AG10803 (cell line): ENCODE results near the gene ACP4.
A peak's percentile ranks its signal among the peaks of the same experiment; 100 is the strongest.

Experiments used
- DNase-seq: peaks from one replicate; pipeline ENCODE4 v3.0.0; 2010; ENCODE audit warnings: low read depth
- H3K4me3 ChIP-seq: 2 replicates; pipeline ENCODE4 v1.5.1; 2011; ENCODE audit warnings: mild to moderate bottlenecking, low read length, control low read depth
- TF ChIP-seq, protein P1 (sequence below): conservative IDR thresholded peaks from 2 replicates; pipeline ENCODE4 v1.5.1; 2011; ENCODE audit warnings: mild to moderate bottlenecking, low read length, control low read depth, inconsistent platforms

ACP4 gene

DNA sequence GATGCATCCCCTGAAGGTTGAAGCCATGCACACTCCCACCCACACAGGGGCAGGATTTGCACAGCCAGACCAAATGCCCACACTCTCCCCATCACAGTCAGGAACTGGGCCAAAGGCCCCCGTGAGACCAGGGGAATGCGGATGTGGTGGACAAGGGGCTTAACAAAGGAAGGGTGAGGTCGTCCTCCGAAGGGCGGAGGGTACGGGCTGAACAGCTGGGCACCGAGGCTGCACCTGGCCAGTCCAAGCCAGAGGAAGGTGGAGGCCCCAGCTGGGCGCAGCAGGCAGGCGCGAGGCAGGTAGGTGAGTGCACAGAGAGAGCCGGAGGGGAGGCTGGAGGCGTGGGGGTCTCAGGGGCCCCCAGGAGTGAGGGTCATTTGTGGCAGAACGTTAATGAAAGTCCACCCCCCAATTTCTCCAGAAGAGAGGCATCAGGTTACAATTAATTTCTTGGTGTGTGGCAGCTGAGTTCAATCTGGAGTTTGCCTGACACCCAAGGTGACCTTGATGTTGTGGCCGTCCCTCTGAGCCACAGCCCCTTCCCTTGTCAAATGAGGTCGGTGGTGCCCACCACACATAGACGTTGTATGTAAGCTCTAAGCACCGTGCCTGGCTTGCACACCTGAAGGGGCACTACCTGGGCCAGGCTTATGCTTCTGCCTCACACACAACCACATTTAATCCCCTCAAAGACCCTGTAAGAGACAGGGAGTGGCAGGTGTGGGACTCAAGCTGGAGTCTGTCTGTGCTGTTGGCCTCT, 40.2 kb downstream of the ACP4 start:
- H3K4me3 ChIP-seq = no peak overlapping the region
- TF ChIP-seq, protein P1, sequence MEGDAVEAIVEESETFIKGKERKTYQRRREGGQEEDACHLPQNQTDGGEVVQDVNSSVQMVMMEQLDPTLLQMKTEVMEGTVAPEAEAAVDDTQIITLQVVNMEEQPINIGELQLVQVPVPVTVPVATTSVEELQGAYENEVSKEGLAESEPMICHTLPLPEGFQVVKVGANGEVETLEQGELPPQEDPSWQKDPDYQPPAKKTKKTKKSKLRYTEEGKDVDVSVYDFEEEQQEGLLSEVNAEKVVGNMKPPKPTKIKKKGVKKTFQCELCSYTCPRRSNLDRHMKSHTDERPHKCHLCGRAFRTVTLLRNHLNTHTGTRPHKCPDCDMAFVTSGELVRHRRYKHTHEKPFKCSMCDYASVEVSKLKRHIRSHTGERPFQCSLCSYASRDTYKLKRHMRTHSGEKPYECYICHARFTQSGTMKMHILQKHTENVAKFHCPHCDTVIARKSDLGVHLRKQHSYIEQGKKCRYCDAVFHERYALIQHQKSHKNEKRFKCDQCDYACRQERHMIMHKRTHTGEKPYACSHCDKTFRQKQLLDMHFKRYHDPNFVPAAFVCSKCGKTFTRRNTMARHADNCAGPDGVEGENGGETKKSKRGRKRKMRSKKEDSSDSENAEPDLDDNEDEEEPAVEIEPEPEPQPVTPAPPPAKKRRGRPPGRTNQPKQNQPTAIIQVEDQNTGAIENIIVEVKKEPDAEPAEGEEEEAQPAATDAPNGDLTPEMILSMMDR = no peak

DNA sequence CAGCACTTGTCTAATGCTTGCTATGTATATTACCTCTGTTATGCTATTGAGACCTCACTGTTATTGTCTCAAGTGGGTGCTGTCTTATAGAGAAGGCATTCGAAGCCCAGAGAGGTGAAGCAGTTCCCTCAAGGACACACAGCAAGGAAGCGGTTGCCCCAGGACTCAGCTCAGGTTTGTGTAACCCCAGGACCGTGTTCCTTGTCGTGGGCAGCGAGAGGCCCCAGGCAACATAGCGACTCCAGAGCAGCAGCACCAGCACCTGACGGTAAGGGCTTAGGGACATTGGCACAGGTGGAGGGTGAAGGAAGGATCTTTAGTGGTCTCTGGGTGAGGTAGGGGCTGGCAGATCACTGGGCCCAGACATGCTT, 40.8 kb downstream of the ACP4 start:
- no peak overlapping the region for H3K4me3 ChIP-seq
- no peak for DNase-seq
- TF ChIP-seq, protein P1 = no peak

More for the DNA sequence above, 40.2 kb downstream of the ACP4 start:
- DNase-seq = no peak

DNA sequence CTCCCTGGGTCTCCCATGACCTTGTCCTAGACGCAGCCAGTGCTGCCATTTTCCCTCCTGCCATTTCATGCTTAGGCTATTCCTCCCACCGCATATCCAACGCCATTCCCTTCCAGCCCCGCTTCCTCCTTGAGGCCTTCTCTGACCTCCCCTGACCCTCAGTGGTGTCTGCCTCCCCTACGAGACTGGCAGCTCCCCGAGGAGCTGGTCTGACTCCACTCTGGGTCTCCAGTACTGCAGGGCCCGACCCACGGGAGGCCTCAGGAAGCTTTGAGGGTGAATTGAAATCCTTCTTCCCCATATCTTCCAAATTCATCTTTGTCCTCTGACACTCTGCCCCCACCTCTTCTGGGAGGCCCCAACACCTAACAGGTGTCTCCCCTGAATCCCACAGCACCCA, 42.5 kb downstream of the ACP4 start:
- H3K4me3 ChIP-seq = no peak overlapping the region
- TF ChIP-seq, protein P1 = no peak
- no peak for DNase-seq

DNA sequence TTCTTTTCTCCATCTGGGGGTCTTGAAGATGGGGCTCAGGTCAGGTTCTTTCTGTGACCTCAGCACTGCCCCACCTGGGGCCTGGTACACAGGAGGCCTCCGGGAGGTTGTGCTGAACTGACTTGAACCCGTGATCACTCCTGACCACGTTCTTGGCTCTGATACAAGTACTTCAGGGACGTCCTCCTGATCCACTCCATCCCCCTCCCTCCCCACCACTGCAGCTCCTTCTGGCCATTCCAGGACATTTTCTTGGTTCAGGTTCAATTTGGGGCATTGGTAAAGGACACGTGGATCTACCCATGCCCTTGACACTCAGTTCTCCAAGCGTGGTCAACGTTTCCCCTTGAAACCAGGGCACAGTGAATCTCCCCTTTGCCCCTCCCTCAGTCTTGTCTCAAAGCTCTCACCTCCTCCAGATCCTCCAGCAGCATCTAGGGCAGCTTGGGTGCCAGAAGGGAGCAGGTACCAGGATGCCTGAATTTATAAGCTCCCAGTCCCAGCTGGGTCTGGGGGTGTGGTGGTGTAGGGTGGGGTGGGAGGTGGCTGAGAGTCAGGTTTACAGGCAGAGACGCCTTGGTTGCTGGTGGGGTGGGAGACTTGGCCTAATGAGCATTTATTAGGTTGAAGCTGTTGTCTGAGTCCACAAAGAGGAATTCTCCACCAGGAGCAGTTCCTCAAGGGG, 43.0 kb downstream of the ACP4 start, which contains the start of gene KLK15:
KLK15 (minus strand) TSS at position 458 of the 685 bp plus-strand sequence. CDS start 2,082 bp downstream, outside the sequence.
- DNase-seq = no peak
- TF ChIP-seq, protein P1 = no peak
- no peak within 1 kb of the TSS for H3K4me3 ChIP-seq

DNA sequence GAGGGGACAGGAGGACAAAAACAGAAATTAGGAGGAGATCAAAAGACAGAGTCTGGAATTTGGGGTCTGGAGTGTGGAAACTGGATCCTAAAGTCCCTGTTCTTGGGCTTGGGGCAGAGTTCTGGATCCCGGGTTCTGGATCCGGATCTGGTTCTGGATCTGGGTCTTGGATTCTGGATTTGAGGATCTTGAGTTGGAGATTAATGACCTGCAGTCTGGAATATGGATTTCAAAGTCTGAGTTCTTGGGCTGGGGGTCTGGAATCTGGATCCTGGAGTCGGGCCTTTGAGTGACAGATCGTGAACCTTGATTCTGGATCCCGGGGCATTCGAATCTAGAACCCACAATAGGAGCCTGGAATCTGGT, 43.6 kb downstream of the ACP4 start:
- TF ChIP-seq, protein P1 = no peak
- H3K4me3 ChIP-seq = no peak overlapping the region
- DNase-seq = no peak

DNA sequence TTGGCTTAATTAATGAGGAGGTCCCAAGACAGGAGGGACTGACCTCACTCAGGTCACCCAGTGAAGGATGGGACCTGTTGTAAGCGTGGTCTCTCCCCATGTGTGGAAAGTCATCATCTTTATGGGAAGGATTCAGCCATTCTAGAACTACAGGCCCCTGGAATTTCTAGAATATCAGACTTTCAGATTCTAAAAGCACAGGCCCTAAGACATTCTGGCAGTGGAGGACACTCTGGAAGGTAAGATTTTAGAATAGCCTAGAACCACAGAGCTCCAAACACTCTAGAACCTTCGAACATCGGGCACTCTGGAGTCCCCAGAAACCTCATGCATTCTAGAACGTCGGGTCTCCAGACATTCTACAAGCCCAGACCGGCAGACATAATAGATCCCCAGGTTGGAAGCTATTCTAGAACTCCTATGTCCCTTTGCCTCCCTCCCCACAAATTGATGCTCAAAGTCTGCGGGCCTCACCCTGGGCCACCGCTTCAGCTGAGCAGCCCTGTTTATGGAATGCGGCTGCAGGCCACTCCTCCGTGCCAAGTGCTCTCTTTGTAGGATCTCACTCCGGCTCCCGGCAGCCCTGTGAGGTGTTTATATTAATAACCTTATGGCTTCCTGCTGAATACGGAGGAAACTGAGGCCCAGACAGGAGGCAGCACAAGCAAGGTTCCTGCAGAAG, 45.0 kb downstream of the ACP4 start:
- peak overlapping the region; percentile 66 for H3K4me3 ChIP-seq
- TF ChIP-seq, protein P1 = no peak
- peak; percentile 5 for DNase-seq
